Vagina (tissue), 2 donors: ENCODE data around the gene WNT9B. TPM values are rescaled to one million over a fixed set of nuclear protein-coding genes. Genes with fewer than 3 reads are reported as not detected.
A peak's percentile ranks its signal among the peaks of the same experiment; 100 is the strongest.

Source experiments
- DNase-seq, 2 donors: peaks; one replicate each; pipeline ENCODE4 v3.0.0-alpha.2; 2017; ENCODE audit errors: extremely low spot score in 2 of 2
- H3K27ac ChIP-seq: fragments of 200-600 bp; sonication (generic); one replicate; pipeline ENCODE4 v1.5.1; 2019
- H3K27me3 ChIP-seq: fragments of 200-600 bp; sonication (generic); one replicate; pipeline ENCODE4 v1.5.1; 2019
- H3K36me3 ChIP-seq, 2 donors: fragments of 200-600 bp; sonication (generic); one replicate each; pipeline ENCODE4 v1.5.1; 2017 to 2019
- H3K4me1 ChIP-seq: fragments of 200-600 bp; sonication (generic); one replicate; pipeline ENCODE4 v1.5.1; 2019
- H3K4me3 ChIP-seq, 2 donors: fragments of 200-600 bp; sonication (generic); 1 replicate in 1 of 2; 2 replicates in 1 of 2; pipeline ENCODE4 v1.5.1; 2016 to 2019
- H3K9me3 ChIP-seq: fragments of 200-600 bp; sonication (generic); one replicate; pipeline ENCODE4 v1.5.1; 2019
- POLR2A ChIP-seq, 2 donors: fragments of 450-650 bp; IDR thresholded peaks; one replicate each; pipeline ENCODE4 v1.6.1; 2017; ENCODE audit warnings: antibody characterized with exemption in 2 of 2, mild to moderate bottlenecking in 2 of 2, moderate library complexity in 2 of 2
- POLR2AphosphoS5 ChIP-seq, 2 donors: sonication (generic); formaldehyde crosslinking; IDR thresholded peaks; one replicate each; pipeline ENCODE4 v1.9.0; 2017; ENCODE audit warnings: antibody characterized with exemption in 2 of 2, mild to moderate bottlenecking in 2 of 2, low read depth in 1 of 2; ENCODE audit not compliant: insufficient read depth in 1 of 2
- intact Hi-C: fragments of 100-400 bp; cut with DNase I; formaldehyde crosslinking; loops from one replicate; pipeline ENCODE4 v1.15.1; 2023
- total RNA-seq: library from RNA; depleted of rRNA; stranded (reverse); fragments of >200 nt; gene quantifications from one replicate; pipeline ENCODE4 v1.2.3, GENCODE V29; 2016
- TF ChIP-seq, protein P1 (sequence below), 3 experiments: fragments of 450-650 bp in 2 of 3; fragments of 200-600 bp in 1 of 3; sonication (generic) in 1 of 3; IDR thresholded peaks; one replicate each; pipeline ENCODE4 v1.5.1; 2017 to 2019; ENCODE audit warnings: antibody characterized with exemption in 3 of 3, mild to moderate bottlenecking in 2 of 3, moderate library complexity in 2 of 3

WNT9B gene
- total RNA-seq, 1 donor from 2014 or later = not detected

DNA sequence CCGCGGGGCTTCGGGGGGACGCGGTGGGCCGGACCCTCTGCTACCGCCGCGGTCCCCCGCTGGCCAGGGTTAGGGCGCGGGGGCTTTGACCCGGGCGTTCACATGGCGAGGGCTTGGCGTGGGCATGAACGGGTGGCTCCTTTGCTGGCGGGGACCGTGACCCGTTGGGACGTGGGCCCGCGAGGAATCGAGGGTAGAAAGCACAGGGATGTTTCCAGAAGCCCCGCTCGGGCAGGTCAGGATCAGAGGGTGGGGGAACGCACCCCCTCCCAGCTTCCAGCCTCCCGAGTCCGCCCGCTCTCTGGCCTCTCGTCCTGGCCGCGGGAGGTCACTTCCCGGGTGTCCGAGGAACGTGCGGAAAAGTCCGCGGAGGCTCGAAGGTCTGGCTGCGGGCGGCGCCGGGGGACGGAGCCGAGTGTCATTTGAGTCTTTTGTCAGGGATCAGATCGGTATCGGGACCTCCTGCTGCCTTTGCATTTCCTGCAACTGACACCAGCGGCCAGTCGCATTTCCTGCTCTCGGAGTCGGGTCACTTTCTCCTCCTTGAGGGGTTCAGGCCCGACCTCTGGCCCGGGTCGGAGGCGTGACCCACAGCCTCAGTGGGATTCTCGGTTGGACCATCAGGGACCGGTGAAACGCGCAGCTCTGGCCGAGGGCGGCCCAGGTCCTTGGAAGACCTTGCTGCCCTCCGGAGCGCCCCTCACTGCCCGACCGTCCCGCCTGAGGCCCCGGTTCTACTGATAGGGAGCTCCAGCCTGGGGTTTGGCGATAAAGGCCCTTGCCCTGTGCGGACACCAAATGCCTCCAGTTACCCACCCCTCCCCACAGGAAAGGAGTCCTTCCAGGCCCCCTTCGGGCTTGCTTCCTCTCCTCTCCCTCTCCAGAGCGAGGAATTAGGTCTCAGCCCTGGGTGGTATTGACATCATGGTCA, 32.2 kb upstream of the WNT9B start:
- peak overlapping the region; percentile 26 to 35 for H3K4me3 ChIP-seq
- intact Hi-C loops = no loop called here
- peaks cover 21% of the 10 kb centered on the region for H3K4me1 ChIP-seq
- TF ChIP-seq, protein P1, sequence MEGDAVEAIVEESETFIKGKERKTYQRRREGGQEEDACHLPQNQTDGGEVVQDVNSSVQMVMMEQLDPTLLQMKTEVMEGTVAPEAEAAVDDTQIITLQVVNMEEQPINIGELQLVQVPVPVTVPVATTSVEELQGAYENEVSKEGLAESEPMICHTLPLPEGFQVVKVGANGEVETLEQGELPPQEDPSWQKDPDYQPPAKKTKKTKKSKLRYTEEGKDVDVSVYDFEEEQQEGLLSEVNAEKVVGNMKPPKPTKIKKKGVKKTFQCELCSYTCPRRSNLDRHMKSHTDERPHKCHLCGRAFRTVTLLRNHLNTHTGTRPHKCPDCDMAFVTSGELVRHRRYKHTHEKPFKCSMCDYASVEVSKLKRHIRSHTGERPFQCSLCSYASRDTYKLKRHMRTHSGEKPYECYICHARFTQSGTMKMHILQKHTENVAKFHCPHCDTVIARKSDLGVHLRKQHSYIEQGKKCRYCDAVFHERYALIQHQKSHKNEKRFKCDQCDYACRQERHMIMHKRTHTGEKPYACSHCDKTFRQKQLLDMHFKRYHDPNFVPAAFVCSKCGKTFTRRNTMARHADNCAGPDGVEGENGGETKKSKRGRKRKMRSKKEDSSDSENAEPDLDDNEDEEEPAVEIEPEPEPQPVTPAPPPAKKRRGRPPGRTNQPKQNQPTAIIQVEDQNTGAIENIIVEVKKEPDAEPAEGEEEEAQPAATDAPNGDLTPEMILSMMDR (IDR thresholded peaks at IDR 0.05) = no peak
- TF ChIP-seq POLR2AphosphoS5 (IDR thresholded peaks at IDR 0.05; ENCODE audit: insufficient read depth in 1 of 2, low read depth in 1 of 2) (no peak), POLR2A (IDR thresholded peaks at IDR 0.05) (no peak)
- no peak overlapping the region for H3K27ac ChIP-seq
- no peak for DNase-seq
- no peaks in the 10 kb centered on the region for H3K36me3 ChIP-seq
- H3K9me3 ChIP-seq = no peaks in the 10 kb centered on the region
- H3K27me3 ChIP-seq = peaks cover 14% of the 10 kb centered on the region

DNA sequence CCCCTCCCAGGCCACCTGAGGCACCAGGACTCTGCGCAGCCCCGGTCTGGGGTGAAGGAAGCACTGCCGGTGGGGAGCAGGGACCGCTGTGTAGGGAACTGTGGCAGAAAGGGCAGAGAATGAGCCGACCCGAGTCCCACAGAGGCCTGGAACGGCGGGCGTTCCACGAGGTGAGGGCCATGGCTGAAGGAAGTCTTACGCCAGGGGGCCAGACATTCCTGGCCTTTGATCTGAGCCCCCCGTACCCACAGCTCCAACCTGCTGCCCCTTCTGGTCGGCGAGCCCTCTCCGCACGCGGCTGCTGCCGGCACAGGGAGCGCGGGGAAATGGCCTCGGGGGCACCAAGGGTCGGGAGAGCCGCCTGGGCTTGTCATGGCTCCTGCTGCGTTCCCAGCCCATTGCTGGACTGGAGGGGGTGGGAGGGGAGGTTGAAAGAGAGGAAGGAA, 31.5 kb upstream of the WNT9B start:
- peaks cover 21% of the 10 kb centered on the region for H3K4me1 ChIP-seq
- DNase-seq = no peak
- TF ChIP-seq, protein P1 (IDR thresholded peaks at IDR 0.05) = no peak
- TF ChIP-seq POLR2AphosphoS5 (IDR thresholded peaks at IDR 0.05; ENCODE audit: insufficient read depth in 1 of 2, low read depth in 1 of 2) (no peak), POLR2A (IDR thresholded peaks at IDR 0.05) (no peak)
- peaks cover 14% of the 10 kb centered on the region for H3K27me3 ChIP-seq
- intact Hi-C loops = no loop called here
- no peaks in the 10 kb centered on the region for H3K9me3 ChIP-seq
- no peak overlapping the region for H3K27ac ChIP-seq
- no peak overlapping the region for H3K4me3 ChIP-seq
- no peaks in the 10 kb centered on the region for H3K36me3 ChIP-seq

DNA sequence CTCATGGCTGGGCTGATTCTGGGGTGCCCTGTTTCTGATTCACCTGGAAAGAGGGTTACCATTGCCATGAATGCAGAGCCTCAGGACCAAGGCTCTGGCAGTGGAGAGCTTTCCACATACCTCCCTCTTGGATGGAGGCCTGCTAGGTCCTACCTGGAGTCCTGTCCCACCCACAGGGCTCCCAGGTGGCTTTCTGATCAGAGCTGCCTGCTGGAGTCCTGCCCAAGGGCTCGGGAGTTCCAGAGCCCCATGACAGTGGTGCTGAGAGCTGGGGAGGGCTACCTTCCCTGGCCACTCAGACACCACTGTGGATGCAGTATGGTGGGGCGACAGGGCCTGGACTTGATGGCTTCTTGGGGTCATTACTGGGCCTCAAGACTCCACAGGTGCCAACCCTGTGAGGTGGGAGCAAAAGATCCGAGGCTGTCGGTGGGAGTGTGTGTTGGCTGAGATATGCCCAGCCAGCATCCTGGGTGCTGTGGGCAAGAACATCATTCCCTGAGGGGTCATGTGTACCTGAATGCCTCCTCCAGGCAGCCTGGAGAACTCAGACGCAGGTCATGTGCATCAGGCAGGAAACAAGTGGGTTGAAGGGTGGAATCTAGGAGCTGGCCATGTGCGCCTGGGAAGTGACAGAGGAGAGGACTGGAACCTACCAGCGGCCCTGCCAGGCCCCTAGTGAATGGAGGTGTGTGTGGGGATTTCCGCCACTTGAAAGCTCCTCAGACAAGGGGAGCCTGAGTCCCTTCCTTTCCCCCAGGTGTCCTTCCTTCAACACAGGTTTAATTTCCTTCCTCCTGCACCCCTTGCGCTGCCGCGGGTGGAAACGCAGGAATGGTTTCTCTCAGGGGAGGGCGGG, 30.6 kb upstream of the WNT9B start:
- TF ChIP-seq POLR2AphosphoS5 (IDR thresholded peaks at IDR 0.05; ENCODE audit: insufficient read depth in 1 of 2, low read depth in 1 of 2) (no peak), POLR2A (IDR thresholded peaks at IDR 0.05) (no peak)
- TF ChIP-seq, protein P1 (IDR thresholded peaks at IDR 0.05) = no peak
- Histone ChIP-seq H3K4me1 (peaks cover 21% of the 10 kb centered on the region), H3K27me3 (peaks cover 14% of the 10 kb centered on the region), H3K27ac (no peak overlapping the region), H3K9me3 (no peaks in the 10 kb centered on the region), H3K4me3 (no peak overlapping the region), H3K36me3 (no peaks in the 10 kb centered on the region)
- DNase-seq = no peak
- intact Hi-C loops = no loop called here

DNA sequence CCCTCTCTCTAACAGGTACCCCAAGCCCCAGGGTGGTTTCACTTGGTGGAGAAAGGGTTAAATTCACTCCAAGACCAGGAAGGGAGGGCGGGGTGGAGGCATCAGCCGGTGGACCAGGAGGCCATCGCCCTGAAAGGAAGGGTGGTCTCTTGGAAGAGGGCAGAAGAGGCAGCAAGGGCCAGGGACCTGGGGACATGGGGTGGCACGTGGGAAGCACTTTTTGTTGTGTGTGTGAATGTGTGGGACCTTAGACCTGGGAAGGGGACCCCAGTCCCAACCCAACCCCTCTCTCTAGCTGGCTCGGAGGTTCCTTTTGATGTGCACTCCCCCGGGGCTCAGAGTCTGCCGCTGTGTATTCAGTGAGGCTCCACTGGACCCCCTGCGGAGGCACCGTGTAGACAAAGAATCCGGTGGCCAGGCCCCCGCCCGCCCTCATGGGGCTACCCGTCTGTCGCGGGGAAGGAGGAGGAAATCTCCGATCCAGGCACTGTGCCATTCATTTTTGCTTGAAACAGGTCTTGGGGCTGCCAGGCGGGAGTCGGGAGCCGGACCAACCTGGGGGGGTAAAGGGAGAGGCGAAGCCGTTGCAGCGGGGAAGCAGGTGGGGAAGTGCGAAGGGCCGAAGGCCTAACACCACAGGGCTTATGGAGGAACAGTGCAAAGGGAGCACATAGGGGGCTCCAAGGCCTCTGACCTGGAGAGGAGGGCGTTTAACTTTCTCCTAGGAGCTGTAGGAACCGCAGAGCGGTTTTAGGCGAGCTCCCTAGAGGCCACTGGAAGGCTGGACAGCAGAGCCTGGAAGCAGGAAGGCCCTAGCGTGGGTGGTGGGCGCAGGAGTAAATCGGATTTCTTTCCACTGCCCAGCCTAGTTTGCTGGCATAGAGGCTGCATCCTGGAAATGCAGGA, 29.6 kb upstream of the WNT9B start:
- intact Hi-C loops = no loop called here
- H3K4me1 ChIP-seq = peaks cover 21% of the 10 kb centered on the region
- H3K36me3 ChIP-seq = no peaks in the 10 kb centered on the region
- peaks cover 14% of the 10 kb centered on the region for H3K27me3 ChIP-seq
- DNase-seq = no peak
- TF ChIP-seq, protein P1 (IDR thresholded peaks at IDR 0.05) = no peak
- TF ChIP-seq POLR2AphosphoS5 (IDR thresholded peaks at IDR 0.05; ENCODE audit: insufficient read depth in 1 of 2, low read depth in 1 of 2) = no peak
- H3K27ac ChIP-seq = no peak overlapping the region
- no peaks in the 10 kb centered on the region for H3K9me3 ChIP-seq
- H3K4me3 ChIP-seq = no peak overlapping the region
